Activated naive CD8-positive, alpha-beta T cell (primary cell): ENCODE data around the gene BPNT1.
A peak's percentile ranks its signal among the peaks of the same experiment; 100 is the strongest.
"Not testable (repeated sequence)": the region's sequence is repeated elsewhere in the genome, so short reads cannot be mapped to it uniquely, and the experiment has no call there.

ENCODE experiments used
- H3K27ac Mint-ChIP-seq: one replicate; pipeline ENCODE4 v1.8.0; 2021; ENCODE audit warnings: mixed read lengths
- H3K27me3 Mint-ChIP-seq: one replicate; pipeline ENCODE4 v1.8.0; 2021; ENCODE audit warnings: mixed read lengths
- H3K36me3 Mint-ChIP-seq: one replicate; pipeline ENCODE4 v1.8.0; 2021; ENCODE audit warnings: mixed read lengths
- H3K4me1 Mint-ChIP-seq: one replicate; pipeline ENCODE4 v1.8.0; 2021; ENCODE audit warnings: low read depth, mixed read lengths
- H3K4me3 Mint-ChIP-seq: one replicate; pipeline ENCODE4 v1.8.0; 2021; ENCODE audit warnings: mild to moderate bottlenecking, mixed read lengths
- H3K9me3 Mint-ChIP-seq: one replicate; pipeline ENCODE4 v1.8.0; 2021; ENCODE audit warnings: low read depth, mixed read lengths

BPNT1 gene

DNA sequence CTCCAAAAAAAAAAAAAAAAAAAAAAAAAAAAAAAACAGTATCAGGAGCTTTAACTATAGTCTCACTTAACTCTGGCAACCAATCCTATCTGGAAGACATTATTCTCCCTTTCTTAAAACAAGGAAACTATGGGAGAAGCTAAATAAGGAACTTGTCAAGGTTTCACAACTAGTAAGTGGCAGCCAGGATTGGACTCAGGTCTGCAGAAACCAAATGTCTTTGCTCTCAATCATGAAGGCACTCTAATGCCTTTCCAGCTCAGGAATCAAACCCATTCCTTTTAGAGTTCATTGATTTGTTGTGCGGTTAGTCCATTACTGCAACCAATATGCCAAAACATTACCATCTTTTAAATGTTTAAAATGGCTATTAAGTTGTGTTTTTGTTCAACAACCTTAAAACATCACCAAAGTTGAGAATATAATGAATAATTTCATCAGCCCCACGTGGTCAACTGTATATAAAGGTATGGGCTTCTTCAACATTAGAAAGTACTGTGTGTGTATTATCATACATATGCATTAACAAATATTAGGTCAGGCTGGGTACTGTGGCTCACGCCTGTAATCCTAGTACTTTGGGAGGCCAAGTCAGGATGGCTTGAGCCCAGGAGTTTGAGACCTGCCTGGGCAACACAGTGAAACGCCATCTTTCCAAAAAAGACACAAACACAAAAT lies 44.8 kb downstream of the BPNT1 start:
- peaks cover 37% of the 10 kb centered on the region for H3K4me1 Mint-ChIP-seq
- H3K4me3 Mint-ChIP-seq = peak overlapping the region; percentile 100
- H3K27ac Mint-ChIP-seq = peak overlapping the region; percentile 99
- peaks cover 5% of the 10 kb centered on the region for H3K36me3 Mint-ChIP-seq
- H3K9me3 Mint-ChIP-seq = no peaks in the 10 kb centered on the region
- no peaks in the 10 kb centered on the region for H3K27me3 Mint-ChIP-seq

DNA sequence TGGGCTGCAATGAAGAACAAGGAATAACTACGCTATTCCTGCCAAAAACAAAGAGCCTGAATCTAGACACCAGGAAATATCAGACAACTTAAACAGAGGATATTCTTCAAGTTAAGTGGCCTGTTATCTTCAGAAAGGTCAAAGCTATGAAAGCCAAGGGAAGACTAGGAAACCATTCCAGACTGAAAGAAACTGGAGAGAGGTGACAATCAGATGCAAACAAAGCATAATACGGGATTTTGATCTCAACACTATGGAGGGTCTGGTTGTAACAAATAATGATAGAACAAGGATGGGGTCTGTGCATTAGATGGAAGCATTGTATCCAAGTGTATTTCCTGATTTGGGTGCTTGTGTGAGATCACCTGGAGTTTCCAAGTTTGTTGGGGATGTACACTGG lies 45.9 kb downstream of the BPNT1 start:
- Mint-ChIP-seq H3K4me1 (peaks cover 42% of the 10 kb centered on the region), H3K4me3 (peak overlapping the region; percentile 79), H3K9me3 (no peaks in the 10 kb centered on the region), H3K27ac (peak overlapping the region; percentile 75), H3K27me3 (no peaks in the 10 kb centered on the region), H3K36me3 (peaks cover 5% of the 10 kb centered on the region)

DNA sequence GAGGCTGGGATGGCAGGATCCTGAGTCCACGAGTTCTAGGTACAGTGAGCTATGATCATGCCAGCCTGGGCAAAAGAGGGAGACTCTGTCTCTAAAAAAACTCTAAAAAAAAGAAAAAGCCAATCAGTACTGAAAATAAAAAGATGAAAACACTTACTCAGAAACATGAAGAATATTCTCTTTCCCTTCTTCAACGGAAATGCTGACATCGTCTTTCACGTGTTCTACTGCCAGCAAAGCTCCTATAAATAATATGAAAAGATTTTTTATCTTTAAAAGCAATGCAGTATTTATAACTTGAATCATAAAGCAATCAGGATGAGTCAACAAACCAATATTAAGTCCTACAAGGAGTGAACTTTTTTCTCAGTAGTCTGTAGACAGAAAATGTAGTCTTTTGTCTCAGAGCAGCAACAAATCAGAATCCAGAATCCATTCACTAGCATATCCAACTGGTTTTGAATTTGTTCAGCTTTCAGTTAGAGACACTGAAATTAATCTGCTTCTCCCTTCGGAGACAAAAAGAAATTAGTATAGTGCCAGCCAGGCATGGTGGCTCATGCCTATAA lies 49.5 kb downstream of the BPNT1 start:
- Mint-ChIP-seq H3K27me3 (no peaks in the 10 kb centered on the region), H3K27ac (no peak overlapping the region), H3K9me3 (no peaks in the 10 kb centered on the region), H3K4me3 (no peak overlapping the region), H3K4me1 (peaks cover 46% of the 10 kb centered on the region), H3K36me3 (peaks cover 14% of the 10 kb centered on the region)

DNA sequence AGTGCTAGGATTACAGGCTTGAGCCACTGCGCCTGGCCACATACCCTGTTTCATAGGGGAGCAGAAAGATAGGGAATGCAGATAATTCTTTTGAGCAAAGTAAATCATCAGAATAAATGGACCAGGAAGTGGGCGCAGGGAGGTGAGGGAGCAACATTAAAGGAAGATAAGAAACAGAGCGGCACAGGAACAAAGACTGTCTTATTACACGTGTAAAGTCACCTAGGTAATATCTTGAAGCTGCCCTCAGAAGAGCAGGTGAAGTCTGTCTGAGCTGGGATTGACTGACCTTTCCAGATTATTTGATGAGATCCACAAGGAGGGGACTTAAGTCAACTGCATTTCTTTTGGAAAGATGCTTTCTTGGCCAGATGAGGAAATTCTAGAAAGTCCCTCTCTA lies 50.9 kb downstream of the BPNT1 start:
- H3K9me3 Mint-ChIP-seq = no peaks in the 10 kb centered on the region
- H3K4me1 Mint-ChIP-seq = peaks cover 38% of the 10 kb centered on the region
- peaks cover 13% of the 10 kb centered on the region for H3K36me3 Mint-ChIP-seq
- H3K27me3 Mint-ChIP-seq = no peaks in the 10 kb centered on the region
- H3K4me3 Mint-ChIP-seq = no peak overlapping the region
- peak overlapping the region; percentile 55 for H3K27ac Mint-ChIP-seq

DNA sequence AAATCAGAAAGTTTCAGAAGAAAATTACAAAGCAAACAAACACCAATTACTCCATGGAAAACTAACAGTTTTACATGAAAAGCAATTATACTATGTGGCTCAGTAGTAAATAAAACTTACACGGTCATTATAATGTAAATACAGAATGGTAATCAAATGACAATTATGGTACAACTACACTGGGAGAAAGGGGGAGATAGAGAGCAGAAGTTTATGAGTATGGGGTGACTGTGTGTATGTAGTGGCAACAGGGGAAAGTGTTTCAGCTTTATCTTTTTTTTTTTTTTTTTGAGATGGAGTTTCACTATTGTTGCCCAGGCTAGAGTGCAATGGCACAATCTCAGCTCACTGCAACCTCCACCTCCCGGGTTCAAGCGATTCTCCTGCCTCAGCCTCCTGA lies 51.8 kb downstream of the BPNT1 start:
- Mint-ChIP-seq H3K4me3 (peak overlapping the region; percentile 33), H3K4me1 (peaks cover 31% of the 10 kb centered on the region)
- H3K27ac Mint-ChIP-seq = not testable (repeated sequence)

DNA sequence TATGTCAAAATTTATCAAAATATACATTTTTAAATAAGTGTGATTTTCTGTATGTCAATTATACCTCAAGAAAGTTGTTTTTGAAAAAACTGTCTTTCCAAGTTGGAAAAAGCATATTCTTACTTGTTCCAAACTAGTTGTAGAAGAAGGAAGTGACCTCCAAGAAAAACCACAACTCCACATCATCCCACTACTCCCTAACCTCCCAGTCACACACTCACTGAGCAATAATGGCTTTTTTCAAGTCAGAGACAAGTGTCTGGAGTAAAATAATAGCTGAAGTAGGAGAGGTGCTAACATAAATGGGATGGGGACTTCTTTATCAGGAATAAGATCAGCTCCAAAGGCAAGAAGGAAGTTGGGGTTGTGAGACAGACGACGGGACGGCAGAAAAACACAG lies 56.7 kb downstream of the BPNT1 start:
- H3K27ac Mint-ChIP-seq = no peak overlapping the region

More for the DNA sequence above, 51.8 kb downstream of the BPNT1 start:
- not testable (repeated sequence) for H3K9me3 Mint-ChIP-seq, H3K36me3 Mint-ChIP-seq, H3K27me3 Mint-ChIP-seq

DNA sequence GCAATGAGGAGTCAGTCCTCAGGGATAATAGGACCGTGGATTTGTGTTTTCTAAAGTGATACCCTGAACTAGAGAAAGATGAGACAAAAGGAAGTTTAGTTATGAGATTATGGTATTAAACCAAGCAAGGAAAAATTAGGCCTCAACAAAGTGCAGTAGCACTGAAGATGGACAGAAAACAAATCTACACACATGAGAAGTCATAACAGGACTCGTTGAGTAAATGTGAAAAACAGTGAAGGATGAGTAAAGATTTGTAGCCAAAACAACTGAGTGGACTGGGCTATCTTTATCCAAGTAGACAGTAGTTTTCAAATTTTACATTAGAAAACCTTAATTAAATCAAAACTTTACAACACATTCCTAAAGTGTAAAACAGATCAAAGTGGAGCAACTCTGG lies 58.3 kb downstream of the BPNT1 start:
- no peak overlapping the region for H3K4me3 Mint-ChIP-seq
- H3K27me3 Mint-ChIP-seq = no peaks in the 10 kb centered on the region
- no peaks in the 10 kb centered on the region for H3K9me3 Mint-ChIP-seq
- H3K27ac Mint-ChIP-seq = peak overlapping the region; percentile 17
- H3K4me1 Mint-ChIP-seq = peaks cover 5% of the 10 kb centered on the region
- H3K36me3 Mint-ChIP-seq = peaks cover 6% of the 10 kb centered on the region

More for the DNA sequence above, 56.7 kb downstream of the BPNT1 start:
- Mint-ChIP-seq H3K27me3 (no peaks in the 10 kb centered on the region), H3K9me3 (no peaks in the 10 kb centered on the region), H3K4me3 (no peak overlapping the region), H3K4me1 (peaks cover 14% of the 10 kb centered on the region), H3K36me3 (peaks cover 13% of the 10 kb centered on the region)

DNA sequence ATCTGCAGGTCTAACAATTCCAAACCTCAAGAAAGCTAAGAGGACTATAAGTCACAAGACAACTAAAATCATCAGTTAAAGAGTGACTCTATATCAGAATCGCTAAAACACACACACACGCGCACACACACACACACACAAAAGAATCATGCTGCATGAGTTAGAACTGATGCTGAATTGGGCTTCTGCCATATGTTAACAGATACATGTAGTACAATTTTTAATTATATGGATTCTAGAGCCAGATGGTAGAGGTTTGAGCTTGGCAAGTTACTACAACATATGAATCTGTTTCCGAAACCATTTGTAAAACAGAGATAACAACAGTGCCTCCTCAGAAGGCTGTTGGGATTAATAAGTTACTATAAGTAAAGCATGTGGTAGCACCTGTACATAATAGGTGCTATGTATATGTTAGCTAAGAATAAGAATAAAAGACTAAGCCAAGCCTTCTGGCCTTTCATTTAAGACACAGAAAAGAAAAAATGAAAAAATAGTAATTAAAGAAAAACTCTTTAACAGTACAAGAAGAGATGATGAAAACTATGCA lies 61.2 kb downstream of the BPNT1 start:
- no peaks in the 10 kb centered on the region for H3K9me3 Mint-ChIP-seq
- H3K36me3 Mint-ChIP-seq = peaks cover 12% of the 10 kb centered on the region
- H3K4me1 Mint-ChIP-seq = no peaks in the 10 kb centered on the region
- H3K27me3 Mint-ChIP-seq = no peaks in the 10 kb centered on the region
- H3K27ac Mint-ChIP-seq = no peak overlapping the region
- H3K4me3 Mint-ChIP-seq = no peak overlapping the region

DNA sequence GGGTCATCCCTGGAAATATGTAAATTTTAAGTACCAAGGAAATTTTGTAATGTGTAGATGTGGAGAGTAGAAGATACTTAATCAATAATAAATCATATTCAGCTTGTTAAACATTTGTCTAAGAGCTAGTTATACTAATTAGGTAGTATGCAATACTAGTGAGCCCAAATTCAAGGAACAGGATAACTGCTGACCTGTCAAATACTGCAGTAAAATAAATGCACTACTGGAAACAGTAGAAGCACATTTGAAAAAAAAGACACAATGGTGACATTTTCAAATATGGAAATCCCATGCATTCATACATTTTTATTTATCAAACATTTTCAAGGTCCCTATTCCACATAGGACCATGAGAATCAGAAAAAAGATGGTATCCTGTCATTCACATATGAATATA lies 70.5 kb downstream of the BPNT1 start:
- Mint-ChIP-seq H3K27ac (no peak overlapping the region), H3K4me1 (peaks cover 1% of the 10 kb centered on the region), H3K4me3 (no peak overlapping the region), H3K36me3 (peaks cover 27% of the 10 kb centered on the region), H3K27me3 (no peaks in the 10 kb centered on the region), H3K9me3 (no peaks in the 10 kb centered on the region)

DNA sequence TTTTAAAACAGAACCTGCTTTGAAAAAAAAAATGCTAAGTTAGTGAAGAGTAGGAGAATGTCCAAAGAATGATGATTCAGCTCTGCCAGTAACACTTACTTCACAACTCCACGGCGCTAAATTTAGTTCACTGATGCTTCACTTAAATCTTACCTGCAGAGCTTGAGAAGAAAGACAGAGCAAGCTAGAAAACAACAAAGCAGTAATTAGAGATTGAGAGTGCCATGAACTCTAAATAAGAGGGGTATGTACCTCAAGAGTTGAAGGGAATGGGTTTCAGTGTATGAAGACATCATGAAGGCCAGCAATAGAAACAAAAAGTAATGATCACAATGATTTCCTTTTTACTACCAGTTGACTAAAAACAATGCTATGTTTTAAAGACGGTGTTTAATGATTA lies 76.1 kb downstream of the BPNT1 start:
- Mint-ChIP-seq H3K27ac (peak overlapping the region; percentile 28), H3K4me3 (no peak overlapping the region), H3K4me1 (peaks cover 4% of the 10 kb centered on the region), H3K9me3 (no peaks in the 10 kb centered on the region), H3K36me3 (peaks cover 13% of the 10 kb centered on the region), H3K27me3 (no peaks in the 10 kb centered on the region)

DNA sequence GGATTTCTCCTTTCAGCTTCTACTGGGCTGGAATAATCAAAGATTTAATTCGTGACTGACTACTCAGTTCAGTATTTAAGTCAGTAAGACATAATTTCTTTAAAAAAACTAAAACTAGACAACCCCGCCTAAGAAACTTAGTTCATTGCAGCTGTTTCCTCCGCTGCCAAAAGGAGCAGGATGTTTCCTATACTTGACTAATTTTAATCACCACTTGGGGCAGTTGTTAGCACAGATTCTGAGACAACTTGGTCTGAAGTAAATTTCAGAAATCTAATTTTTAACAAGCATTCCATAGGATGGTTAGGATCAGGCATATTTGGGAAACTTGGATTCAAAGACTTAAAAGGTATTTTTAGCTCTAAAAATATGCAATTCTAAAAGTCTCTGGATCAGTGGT lies 77.3 kb downstream of the BPNT1 start:
- Mint-ChIP-seq H3K4me3 (no peak overlapping the region), H3K9me3 (no peaks in the 10 kb centered on the region), H3K36me3 (peaks cover 15% of the 10 kb centered on the region), H3K27ac (no peak overlapping the region), H3K27me3 (no peaks in the 10 kb centered on the region), H3K4me1 (peaks cover 4% of the 10 kb centered on the region)

DNA sequence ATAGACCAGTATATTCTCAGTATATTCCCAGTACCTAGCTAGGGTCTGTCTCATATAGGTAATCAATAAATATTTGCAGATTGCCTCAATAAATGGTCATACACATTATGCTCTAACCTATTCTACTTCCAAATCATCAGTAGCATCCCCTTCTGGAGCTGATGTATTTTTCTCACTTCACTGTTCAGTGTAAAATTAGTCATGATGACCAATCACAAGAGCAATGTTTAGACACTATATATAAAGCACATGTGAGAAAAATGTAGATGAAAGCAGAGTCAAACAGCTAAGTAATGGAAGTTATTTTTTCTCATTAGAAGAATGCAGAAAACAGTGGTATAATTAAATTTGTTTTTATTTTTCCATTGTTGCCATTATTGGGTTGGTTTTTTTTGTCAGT lies 78.0 kb downstream of the BPNT1 start:
- Mint-ChIP-seq H3K36me3 (peaks cover 17% of the 10 kb centered on the region), H3K9me3 (no peaks in the 10 kb centered on the region), H3K4me3 (no peak overlapping the region), H3K4me1 (peaks cover 4% of the 10 kb centered on the region), H3K27ac (no peak overlapping the region), H3K27me3 (no peaks in the 10 kb centered on the region)
